IPS-18a (cell line): ENCODE measurements around the gene LMTK2.

ENCODE experiments used
- H3K27ac ChIP-seq: one replicate; pipeline ENCODE4 v1.5.1; 2013; ENCODE audit warnings: low read length
- H3K27me3 ChIP-seq: one replicate; pipeline ENCODE4 v1.6.1; 2013; ENCODE audit warnings: mild to moderate bottlenecking, low read length; ENCODE audit not compliant: control insufficient read depth, insufficient read depth
- H3K36me3 ChIP-seq: one replicate; pipeline ENCODE4 v1.6.1; 2013; ENCODE audit warnings: low read depth, low read length; ENCODE audit not compliant: control insufficient read depth
- H3K4me1 ChIP-seq: one replicate; pipeline ENCODE4 v1.6.1; 2013; ENCODE audit warnings: low read depth, low read length; ENCODE audit not compliant: control insufficient read depth
- H3K4me3 ChIP-seq: one replicate; pipeline ENCODE4 v1.5.1; 2013; ENCODE audit warnings: low read length
- H3K9ac ChIP-seq: one replicate; pipeline ENCODE4 v1.6.1; 2013; ENCODE audit warnings: mild to moderate bottlenecking, low read length, moderate library complexity
- H3K9me3 ChIP-seq: one replicate; pipeline ENCODE4 v1.6.1; 2013; ENCODE audit warnings: low read depth, low read length; ENCODE audit not compliant: control insufficient read depth

The LMTK2 gene

GRCh38 chr7:98196706-98197605 lies 90.3 kb downstream of the LMTK2 start:
- no peak overlapping the region for H3K27ac ChIP-seq
- H3K9me3 ChIP-seq: no peaks in the 10 kb centered on the region
- peaks cover 20% of the 10 kb centered on the region for H3K36me3 ChIP-seq

DNA sequence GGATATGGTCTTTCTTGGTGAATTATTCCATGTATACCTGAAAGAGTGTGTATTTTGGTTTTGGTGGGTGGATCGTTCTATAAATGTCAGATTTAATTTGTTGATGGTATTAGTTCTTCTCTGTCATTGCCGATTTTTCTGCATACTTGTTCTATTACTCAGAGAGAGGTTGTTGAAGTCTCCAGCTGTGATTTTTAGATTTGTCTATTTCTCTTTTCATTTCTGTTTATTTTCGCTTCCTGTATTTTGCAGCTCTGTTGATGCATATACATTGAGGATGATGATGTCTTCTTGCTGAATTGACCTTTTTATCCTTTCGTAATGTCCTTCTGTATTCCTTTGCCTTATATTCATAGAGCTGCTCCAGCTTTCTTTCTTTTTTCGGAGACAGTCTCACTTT lies 92.5 kb downstream of the LMTK2 start:
- peaks cover 8% of the 10 kb centered on the region for H3K36me3 ChIP-seq
- no peak overlapping the region for H3K4me3 ChIP-seq
- H3K4me1 ChIP-seq: no peaks in the 10 kb centered on the region

More at GRCh38 chr7:98196706-98197605, 90.3 kb downstream of the LMTK2 start:
- Histone ChIP-seq H3K27me3 (no peaks in the 10 kb centered on the region), H3K4me3 (no peak overlapping the region), H3K4me1 (no peaks in the 10 kb centered on the region), H3K9ac (no peak overlapping the region)

GRCh38 chr7:98200364-98200763 lies 93.7 kb downstream of the LMTK2 start:
- Histone ChIP-seq H3K36me3 (no peaks in the 10 kb centered on the region), H3K27ac (no peak overlapping the region), H3K4me3 (no peak overlapping the region)

More for the DNA sequence above, 92.5 kb downstream of the LMTK2 start:
- Histone ChIP-seq H3K27me3 (no peaks in the 10 kb centered on the region), H3K9ac (no peak overlapping the region), H3K9me3 (no peaks in the 10 kb centered on the region), H3K27ac (no peak overlapping the region)

GRCh38 chr7:98202367-98203195 lies 95.9 kb downstream of the LMTK2 start:
- H3K4me1 ChIP-seq: no peaks in the 10 kb centered on the region
- no peak overlapping the region for H3K27ac ChIP-seq
- H3K36me3 ChIP-seq: peaks cover 8% of the 10 kb centered on the region
- no peak overlapping the region for H3K4me3 ChIP-seq
- H3K9ac ChIP-seq: no peak overlapping the region
- H3K9me3 ChIP-seq: no peaks in the 10 kb centered on the region
- no peaks in the 10 kb centered on the region for H3K27me3 ChIP-seq

More at GRCh38 chr7:98200364-98200763, 93.7 kb downstream of the LMTK2 start:
- Histone ChIP-seq H3K9me3 (no peaks in the 10 kb centered on the region), H3K9ac (no peak overlapping the region), H3K4me1 (no peaks in the 10 kb centered on the region), H3K27me3 (no peaks in the 10 kb centered on the region)

DNA sequence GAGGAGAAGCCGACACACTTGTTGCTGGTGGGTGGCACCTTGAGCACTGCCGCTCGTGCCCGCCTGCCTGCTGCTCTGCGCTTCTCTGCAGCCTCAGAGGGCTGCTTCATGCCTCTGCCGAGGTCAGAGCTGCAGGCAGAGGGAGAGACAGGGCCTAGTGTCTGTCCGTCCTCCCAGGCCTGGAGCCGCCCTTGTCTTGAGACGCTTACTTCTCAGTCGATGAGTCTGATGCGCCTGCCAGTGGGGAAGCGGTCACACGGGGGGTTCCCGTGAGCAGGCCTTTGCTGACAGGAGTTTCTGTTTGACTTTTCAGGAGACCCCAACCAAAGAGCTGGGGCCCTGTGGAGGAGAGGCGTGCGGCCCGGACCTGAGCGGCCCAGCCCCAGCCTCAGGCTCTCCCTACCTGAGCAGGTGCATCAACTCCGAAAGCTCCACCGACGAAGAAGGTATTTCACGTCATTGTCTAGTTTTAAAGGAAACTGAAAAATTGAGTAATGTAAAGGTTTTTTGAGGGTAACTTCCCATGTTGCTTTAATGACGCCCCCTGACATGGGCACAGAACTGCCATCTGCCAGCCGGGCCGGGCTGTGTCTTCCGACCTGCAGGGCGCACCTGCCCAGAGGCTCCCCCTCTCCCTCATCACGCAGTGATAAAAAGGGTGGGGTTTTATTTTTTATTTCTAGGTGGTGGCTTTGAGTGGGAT lies 96.8 kb downstream of the LMTK2 start:
- Histone ChIP-seq H3K4me1 (no peaks in the 10 kb centered on the region), H3K9me3 (no peaks in the 10 kb centered on the region), H3K27ac (no peak overlapping the region), H3K9ac (no peak overlapping the region), H3K36me3 (peaks cover 8% of the 10 kb centered on the region), H3K27me3 (no peaks in the 10 kb centered on the region), H3K4me3 (no peak overlapping the region)

DNA sequence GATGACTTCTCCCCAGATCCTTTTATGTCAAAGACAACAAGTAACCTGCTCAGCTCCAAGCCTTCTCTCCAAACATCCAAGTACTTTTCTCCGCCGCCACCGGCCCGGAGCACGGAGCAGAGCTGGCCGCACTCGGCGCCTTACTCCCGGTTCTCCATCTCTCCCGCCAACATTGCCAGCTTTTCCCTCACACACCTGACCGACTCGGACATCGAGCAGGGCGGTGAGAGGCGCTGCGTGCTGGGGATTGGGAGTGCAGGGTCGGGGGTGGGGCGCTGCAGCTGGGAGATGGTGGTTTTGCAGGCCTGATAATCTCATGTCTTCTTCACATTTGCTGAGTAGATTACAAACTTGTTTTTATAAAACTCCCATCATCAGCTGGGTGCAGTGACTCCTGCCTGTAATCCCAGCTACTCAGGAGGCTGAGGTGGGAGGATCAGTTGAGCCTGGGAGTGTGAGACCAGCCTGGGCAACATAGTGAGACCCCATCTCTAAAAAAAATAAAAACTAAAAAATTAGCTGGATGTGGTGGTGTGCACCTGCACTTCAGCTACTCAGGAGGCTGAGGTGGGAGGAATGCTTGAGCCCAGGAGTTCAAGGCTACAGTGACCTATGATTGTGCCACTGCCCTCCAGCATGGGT lies 97.4 kb downstream of the LMTK2 start:
- H3K4me1 ChIP-seq: no peaks in the 10 kb centered on the region
- no peaks in the 10 kb centered on the region for H3K9me3 ChIP-seq
- H3K9ac ChIP-seq: no peak overlapping the region
- no peak overlapping the region for H3K27ac ChIP-seq
- H3K4me3 ChIP-seq: no peak overlapping the region
- H3K27me3 ChIP-seq: no peaks in the 10 kb centered on the region
- peaks cover 8% of the 10 kb centered on the region for H3K36me3 ChIP-seq

DNA sequence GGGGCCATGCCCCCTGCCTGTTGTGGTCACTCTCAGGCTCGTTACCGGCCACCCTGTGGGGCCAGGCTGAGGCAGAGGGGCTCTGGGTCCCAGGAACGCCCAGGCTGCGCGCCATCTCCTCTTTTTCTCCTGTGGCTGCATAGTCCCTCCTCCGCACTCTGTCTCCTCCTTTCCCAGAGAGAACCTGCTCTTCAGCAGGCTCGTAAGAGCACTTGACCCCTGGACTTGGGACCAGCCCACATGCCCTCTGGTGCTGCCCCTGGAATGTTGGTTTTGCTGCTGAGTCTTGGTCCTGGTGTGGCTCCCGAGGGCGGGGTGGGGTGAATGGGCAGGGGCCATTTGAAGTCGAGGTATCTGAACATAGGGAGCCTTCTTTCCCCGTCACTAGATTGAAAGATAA lies 98.0 kb downstream of the LMTK2 start:
- Histone ChIP-seq H3K4me3 (no peak overlapping the region), H3K27ac (no peak overlapping the region), H3K9ac (no peak overlapping the region), H3K9me3 (no peaks in the 10 kb centered on the region), H3K27me3 (no peaks in the 10 kb centered on the region), H3K36me3 (peaks cover 8% of the 10 kb centered on the region), H3K4me1 (no peaks in the 10 kb centered on the region)

GRCh38 chr7:98205162-98205845 lies 98.6 kb downstream of the LMTK2 start:
- Histone ChIP-seq H3K27me3 (no peaks in the 10 kb centered on the region), H3K27ac (no peak overlapping the region), H3K4me1 (no peaks in the 10 kb centered on the region), H3K4me3 (no peak overlapping the region), H3K36me3 (peaks cover 8% of the 10 kb centered on the region), H3K9me3 (no peaks in the 10 kb centered on the region), H3K9ac (no peak overlapping the region)

GRCh38 chr7:98206451-98207330 lies 100.0 kb downstream of the LMTK2 start:
- no peaks in the 10 kb centered on the region for H3K9me3 ChIP-seq
- H3K4me1 ChIP-seq: no peaks in the 10 kb centered on the region
- H3K27me3 ChIP-seq: no peaks in the 10 kb centered on the region
- H3K27ac ChIP-seq: no peak overlapping the region
- H3K9ac ChIP-seq: no peak overlapping the region
- H3K4me3 ChIP-seq: no peak overlapping the region
- H3K36me3 ChIP-seq: peaks cover 8% of the 10 kb centered on the region
